Heart left ventricle (tissue), 13 donors: ENCODE measurements around the gene OR2A7.
"Not testable (repeated sequence)": the region's sequence is repeated elsewhere in the genome, so short reads cannot be mapped to it uniquely, and the experiment has no call there.

Experiments
- CTCF ChIP-seq, 12 donors: fragments of 200-600 bp; sonication (generic) in 4 of 12; IDR thresholded peaks; one replicate each; pipeline versions ENCODE4 v1.5.0 to v1.8.0; 2018 to 2022; ENCODE audit warnings: antibody characterized with exemption in 12 of 12, mild to moderate bottlenecking in 5 of 12
- POLR2A ChIP-seq, 2 donors: fragments of 450-650 bp; IDR thresholded peaks; one replicate each; pipeline ENCODE4 v1.6.1; 2017; ENCODE audit warnings: antibody characterized with exemption in 2 of 2, mild to moderate bottlenecking in 2 of 2, moderate library complexity in 2 of 2
- donor health status: ischemic (EF 13 %, LVEDD 7.1; RV severe dilation, severe dysfunction).
- donor health status: DM: no; HTN: yes; CAD: no.
- donor health status: DM: no; HTN: no; CAD: no.
- donor health status: ischemic (EF 25% LVEDD 6.9; RV normal size, moderate dysfunction).
- donor health status: ischemic (EF 25% LVEDD 5.7; RV mildly dilated, moderate dysfunction).
- donor health status: ischemic (EF 35%, LVEDD 5.7; RV mildly dilated, moderate dysfunction).
- donor health status: nonischemic (EF 11% LVEDD 7.7; RV severe dilation, severe dysfunction).
- donor health status: DM: yes; HTN: yes; CAD: no.
- donor health status: PGD.
- donor health status: ischemic (EF 29% LVEDD 5.4; RV normal size, mild dysfunction).
- donor health status: nonischemic (EF 23%, LVEDD 6.1; RV moderate dilation, normal function).

GRCh38 chr7:144264692-144265091, at the start of gene OR2A7:
- not testable (repeated sequence) for TF ChIP-seq CTCF, POLR2A (IDR thresholded peaks at IDR 0.05)
